IMR-90 (cell line): ENCODE results near the gene SRSF5.

ENCODE experiments used
- BHLHE40 ChIP-seq: fragments of 150-350 bp; IDR thresholded peaks from 2 replicates; pipeline ENCODE4 v1.6.1; 2016; ENCODE audit warnings: mild to moderate bottlenecking, low read depth, low read length
- CHD1 ChIP-seq: IDR thresholded peaks from 2 replicates; pipeline ENCODE4 v1.6.1; 2012; ENCODE audit warnings: low read depth, low read length, improper control_type of control experiment
- CTCF ChIP-seq: conservative IDR thresholded peaks from 2 replicates; pipeline ENCODE4 v1.5.1; 2012; ENCODE audit warnings: mild to moderate bottlenecking, low read depth, low read length, improper control_type of control experiment
- MAFK ChIP-seq: IDR thresholded peaks from 2 replicates; pipeline ENCODE4 v1.6.1; 2012; ENCODE audit warnings: low read depth, low read length, improper control_type of control experiment
- POLR2A ChIP-seq: IDR thresholded peaks from 2 replicates; pipeline ENCODE4 v1.6.1; 2012; ENCODE audit warnings: mild to moderate bottlenecking, low read depth, low read length
- RFX5 ChIP-seq: IDR thresholded peaks from 2 replicates; pipeline ENCODE4 v1.8.0; 2012; ENCODE audit warnings: low read depth, mild to moderate bottlenecking, low read length, moderate library complexity
- SMC3 ChIP-seq: fragments of 150-350 bp; IDR thresholded peaks from 2 replicates; pipeline ENCODE4 v1.6.1; 2016; ENCODE audit warnings: low read depth, mild to moderate bottlenecking, antibody characterized with exemption, low read length, moderate library complexity

GRCh38 chr14:69794791-69795190 is 27.8 kb downstream of the SRSF5 start:
- TF ChIP-seq POLR2A: no peak
- TF ChIP-seq CTCF: no peak
- no peak for TF ChIP-seq MAFK
- TF ChIP-seq BHLHE40: no peak
- TF ChIP-seq RFX5: no peak
- TF ChIP-seq SMC3: no peak
- TF ChIP-seq CHD1: no peak
